ENCODE measurements around the gene COL23A1. TPM values are rescaled to one million over a fixed set of nuclear protein-coding genes. Genes with fewer than 3 reads are reported as not detected.

Gene COL23A1
- polyA plus RNA-seq, 1 donor (not counting 4 experiments of a cell fraction or from before 2014, with no cell fraction given) = not detected

- Histone ChIP-seq H3K27me3 (ENCODE audit: control insufficient read depth, extremely low read depth, insufficient read depth, low read length) (no peaks in the 10 kb centered on the region), H3K36me3 (ENCODE audit: control insufficient read depth in 2 of 2, extremely low read depth in 1 of 2, insufficient read depth in 2 of 2, low read length in 2 of 2) (no peaks in the 10 kb centered on the region), H3K4me2 (ENCODE audit: control insufficient read depth, extremely low read depth, insufficient read depth, low read depth, low read length) (no peak overlapping the region), H3K9me1 (ENCODE audit: control insufficient read depth, extremely low read depth, insufficient read depth, low read length) (no peaks in the 10 kb centered on the region), H3K79me2 (ENCODE audit: control insufficient read depth, insufficient read depth, low read length) (no peaks in the 10 kb centered on the region), H3K4me3 (ENCODE audit: control insufficient read depth in 2 of 3, extremely low read depth in 1 of 3, insufficient read depth in 2 of 3, low read depth in 1 of 3, low read length in 3 of 3) (no peak overlapping the region), H3K27ac (ENCODE audit: control insufficient read depth, insufficient read depth, low read length) (no peak overlapping the region), H3K9ac (ENCODE audit: control insufficient read depth, extremely low read depth, insufficient read depth, low read length) (no peak overlapping the region), H2AFZ (ENCODE audit: control insufficient read depth, low read length) (no peak overlapping the region), H3K4me1 (ENCODE audit: control insufficient read depth, extremely low read depth, insufficient read depth, low read length) (no peaks in the 10 kb centered on the region), H3K9me3 (ENCODE audit: control insufficient read depth, low read depth, low read length) (no peaks in the 10 kb centered on the region), H4K20me1 (ENCODE audit: control insufficient read depth, extremely low read depth, insufficient read depth, low read length) (no peaks in the 10 kb centered on the region)
- dilution Hi-C loops (cut with MboI; ENCODE audit: extremely low pct_ligation_motif_present, low sequenced_read_pairs) = no loop called here
- no peak for FAIRE-seq
- no peak for DNase-seq (ENCODE audit: low read depth, low spot score)
- TF ChIP-seq EZH2 (IDR thresholded peaks at IDR 0.05; ENCODE audit: low read length) (no peak), CTCF (optimal IDR thresholded peaks at IDR 0.05 in 1 of 3, IDR thresholded peaks at IDR 0.05 in 1 of 3, conservative IDR thresholded peaks at IDR 0.05 in 1 of 3; ENCODE audit: extremely low read depth in 1 of 3, insufficient read depth in 2 of 3, low read length in 3 of 3) (no peak)
These were observed 43.0 kb downstream of the COL23A1 start for GRCh38 chr5:178547052-178547666.

DNA sequence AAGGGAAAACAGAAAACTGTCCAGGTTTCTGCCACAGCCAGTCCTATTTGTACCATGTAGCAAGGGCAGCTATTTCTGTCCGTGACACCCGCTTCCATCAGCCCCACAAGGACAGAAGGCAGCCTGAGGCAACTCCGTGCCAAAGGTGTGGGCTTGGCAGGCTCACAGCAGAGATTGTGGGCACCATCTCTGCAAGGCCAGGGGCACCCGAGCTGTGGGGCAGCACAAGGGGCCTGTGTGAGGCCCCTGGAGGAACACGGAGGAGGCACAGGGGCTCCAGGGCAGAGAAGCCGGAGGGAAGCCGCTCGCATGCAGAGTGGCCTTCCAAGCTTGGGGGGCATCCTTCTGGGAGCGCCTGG, 43.5 kb downstream of the COL23A1 start:
- dilution Hi-C loops (cut with MboI; ENCODE audit: extremely low pct_ligation_motif_present, low sequenced_read_pairs) = no loop called here

More for the DNA sequence above, 43.5 kb downstream of the COL23A1 start:
- Histone ChIP-seq H3K4me2 (ENCODE audit: control insufficient read depth, extremely low read depth, insufficient read depth, low read depth, low read length) (no peak overlapping the region), H3K36me3 (ENCODE audit: control insufficient read depth in 2 of 2, extremely low read depth in 1 of 2, insufficient read depth in 2 of 2, low read length in 2 of 2) (no peaks in the 10 kb centered on the region), H3K27me3 (ENCODE audit: control insufficient read depth, extremely low read depth, insufficient read depth, low read length) (no peaks in the 10 kb centered on the region), H3K9me3 (ENCODE audit: control insufficient read depth, low read depth, low read length) (no peaks in the 10 kb centered on the region), H3K9ac (ENCODE audit: control insufficient read depth, extremely low read depth, insufficient read depth, low read length) (no peak overlapping the region), H3K9me1 (ENCODE audit: control insufficient read depth, extremely low read depth, insufficient read depth, low read length) (no peaks in the 10 kb centered on the region), H4K20me1 (ENCODE audit: control insufficient read depth, extremely low read depth, insufficient read depth, low read length) (no peaks in the 10 kb centered on the region), H2AFZ (ENCODE audit: control insufficient read depth, low read length) (no peak overlapping the region), H3K4me1 (ENCODE audit: control insufficient read depth, extremely low read depth, insufficient read depth, low read length) (no peaks in the 10 kb centered on the region), H3K4me3 (ENCODE audit: control insufficient read depth in 2 of 3, extremely low read depth in 1 of 3, insufficient read depth in 2 of 3, low read depth in 1 of 3, low read length in 3 of 3) (no peak overlapping the region), H3K79me2 (ENCODE audit: control insufficient read depth, insufficient read depth, low read length) (no peaks in the 10 kb centered on the region), H3K27ac (ENCODE audit: control insufficient read depth, insufficient read depth, low read length) (no peak overlapping the region)
- DNase-seq (ENCODE audit: low read depth, low spot score) (no peak), FAIRE-seq (no peak)
- TF ChIP-seq CTCF (optimal IDR thresholded peaks at IDR 0.05 in 1 of 3, IDR thresholded peaks at IDR 0.05 in 1 of 3, conservative IDR thresholded peaks at IDR 0.05 in 1 of 3; ENCODE audit: extremely low read depth in 1 of 3, insufficient read depth in 2 of 3, low read length in 3 of 3) (no peak), EZH2 (IDR thresholded peaks at IDR 0.05; ENCODE audit: low read length) (no peak)
